ENCODE data around the gene FAM149B1.

Gene FAM149B1

GRCh38 chr10:73131301-73131700, 36.6 kb upstream of the FAM149B1 start:
- Histone ChIP-seq H3K4me1 (ENCODE audit: control insufficient read depth in 2 of 2, insufficient read depth in 1 of 2, low read depth in 1 of 2, low read length in 2 of 2) (no peaks in the 10 kb centered on the region), H4K91ac (ENCODE audit: low read depth, low read length, poor library complexity) (no peak overlapping the region), H3K27ac (replicated peaks; ENCODE audit: low read length) (no peak overlapping the region), H3K4ac (ENCODE audit: low read length) (no peak overlapping the region), H3K14ac (ENCODE audit: low read length) (no peak overlapping the region), H2BK12ac (ENCODE audit: low read length) (no peak overlapping the region), H3K23ac (ENCODE audit: low read depth, low read length, poor library complexity) (no peak overlapping the region), H2BK120ac (ENCODE audit: low read depth, low read length) (no peak overlapping the region), H2AFZ (ENCODE audit: low read length) (no peak overlapping the region), H3K79me1 (ENCODE audit: low read depth, low read length) (no peaks in the 10 kb centered on the region), H3K4me2 (ENCODE audit: insufficient read depth, low read length, poor library complexity, severe bottlenecking) (no peak overlapping the region), H3K4me3 (ENCODE audit: low read length in 2 of 2) (no peak overlapping the region), H3K9ac (ENCODE audit: low read depth, low read length, poor library complexity) (no peak overlapping the region), H3K18ac (ENCODE audit: low read length) (no peak overlapping the region), H3K36me3 (replicated peaks in 1 of 2; ENCODE audit: control insufficient read depth in 2 of 2, insufficient read depth in 2 of 2, low read length in 2 of 2) (peaks cover 13 to 82% of the 10 kb centered on the region in 2 donors), H3K27me3 (ENCODE audit: control insufficient read depth in 3 of 3, insufficient read depth in 3 of 3, low read depth in 1 of 3, low read length in 3 of 3) (no peaks in the 10 kb centered on the region), H3K9me3 (replicated peaks in 1 of 2; ENCODE audit: control insufficient read depth in 2 of 2, insufficient read depth in 1 of 2, low read depth in 1 of 2, low read length in 2 of 2) (no peaks in the 10 kb centered on the region), H2BK5ac (ENCODE audit: low read length) (no peak overlapping the region), H4K8ac (ENCODE audit: low read depth, low read length) (no peak overlapping the region), H2AK5ac (ENCODE audit: low read depth, low read length) (no peak overlapping the region), H2BK15ac (ENCODE audit: low read length) (no peak overlapping the region)
- WGBS, 2 donors (ENCODE audit: extremely low coverage in 2 of 2, insufficient read length in 2 of 2, insufficient replicate concordance in 1 of 2), result no CpG with 5 or more reads among the region's 2 CpGs
- DNase-seq (ENCODE audit: low spot score), result no peak

- H3K18ac ChIP-seq (ENCODE audit: low read length), result no peak overlapping the region
- no peak for DNase-seq (ENCODE audit: low spot score)
- no peak overlapping the region for H2BK120ac ChIP-seq (ENCODE audit: low read depth, low read length)
- H3K4me1 ChIP-seq (ENCODE audit: control insufficient read depth in 2 of 2, insufficient read depth in 1 of 2, low read depth in 1 of 2, low read length in 2 of 2), result no peaks in the 10 kb centered on the region
- no peak overlapping the region for H3K9ac ChIP-seq (ENCODE audit: low read depth, low read length, poor library complexity)
- no peak overlapping the region for H4K8ac ChIP-seq (ENCODE audit: low read depth, low read length)
- H3K4me2 ChIP-seq (ENCODE audit: insufficient read depth, low read length, poor library complexity, severe bottlenecking), result no peak overlapping the region
- no CpG with 5 or more reads among the region's 2 CpGs for WGBS, 2 donors (ENCODE audit: extremely low coverage in 2 of 2, insufficient read length in 2 of 2, insufficient replicate concordance in 1 of 2)
- no peak overlapping the region for H2BK12ac ChIP-seq (ENCODE audit: low read length)
- H3K4ac ChIP-seq (ENCODE audit: low read length), result no peak overlapping the region
- H2AK5ac ChIP-seq (ENCODE audit: low read depth, low read length), result no peak overlapping the region
- H3K27ac ChIP-seq (replicated peaks; ENCODE audit: low read length), result no peak overlapping the region
- no peaks in the 10 kb centered on the region for H3K27me3 ChIP-seq (ENCODE audit: control insufficient read depth in 3 of 3, insufficient read depth in 3 of 3, low read depth in 1 of 3, low read length in 3 of 3)
- peaks cover 13 to 85% of the 10 kb centered on the region in 2 donors for H3K36me3 ChIP-seq (replicated peaks in 1 of 2; ENCODE audit: control insufficient read depth in 2 of 2, insufficient read depth in 2 of 2, low read length in 2 of 2)
- H3K9me3 ChIP-seq (replicated peaks in 1 of 2; ENCODE audit: control insufficient read depth in 2 of 2, insufficient read depth in 1 of 2, low read depth in 1 of 2, low read length in 2 of 2), result no peaks in the 10 kb centered on the region
- H3K23ac ChIP-seq (ENCODE audit: low read depth, low read length, poor library complexity), result no peak overlapping the region
- H3K4me3 ChIP-seq (ENCODE audit: low read length in 2 of 2), result no peak overlapping the region
- H3K14ac ChIP-seq (ENCODE audit: low read length), result no peak overlapping the region
- H2BK15ac ChIP-seq (ENCODE audit: low read length), result no peak overlapping the region
- no peak overlapping the region for H4K91ac ChIP-seq (ENCODE audit: low read depth, low read length, poor library complexity)
- no peak overlapping the region for H2BK5ac ChIP-seq (ENCODE audit: low read length)
- no peak overlapping the region for H2AFZ ChIP-seq (ENCODE audit: low read length)
- H3K79me1 ChIP-seq (ENCODE audit: low read depth, low read length), result no peaks in the 10 kb centered on the region
Measured at GRCh38 chr10:73131913-73132686, 35.8 kb upstream of the FAM149B1 start.

DNA sequence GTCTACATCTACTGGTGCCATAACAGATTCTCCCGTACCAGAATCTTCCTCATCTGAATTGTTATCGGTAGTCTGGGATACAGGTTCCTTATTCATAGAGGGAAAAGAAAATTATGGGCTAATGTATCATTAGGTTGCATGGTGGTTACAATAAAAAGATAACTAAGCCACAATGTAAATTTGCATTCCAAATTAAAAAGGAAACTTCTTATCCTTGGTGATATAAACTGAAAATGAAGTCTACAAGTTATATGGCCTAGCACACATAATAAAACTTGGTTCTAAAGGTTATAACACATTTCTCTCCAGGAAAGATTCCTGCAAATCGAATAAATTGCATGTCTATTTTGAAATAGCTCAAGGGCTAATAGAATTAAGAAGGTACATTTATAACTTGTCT, 33.2 kb upstream of the FAM149B1 start:
- Histone ChIP-seq H3K36me3 (replicated peaks in 1 of 2; ENCODE audit: control insufficient read depth in 2 of 2, insufficient read depth in 2 of 2, low read length in 2 of 2) (peaks cover 15 to 93% of the 10 kb centered on the region in 2 donors), H4K91ac (ENCODE audit: low read depth, low read length, poor library complexity) (no peak overlapping the region)

DNA sequence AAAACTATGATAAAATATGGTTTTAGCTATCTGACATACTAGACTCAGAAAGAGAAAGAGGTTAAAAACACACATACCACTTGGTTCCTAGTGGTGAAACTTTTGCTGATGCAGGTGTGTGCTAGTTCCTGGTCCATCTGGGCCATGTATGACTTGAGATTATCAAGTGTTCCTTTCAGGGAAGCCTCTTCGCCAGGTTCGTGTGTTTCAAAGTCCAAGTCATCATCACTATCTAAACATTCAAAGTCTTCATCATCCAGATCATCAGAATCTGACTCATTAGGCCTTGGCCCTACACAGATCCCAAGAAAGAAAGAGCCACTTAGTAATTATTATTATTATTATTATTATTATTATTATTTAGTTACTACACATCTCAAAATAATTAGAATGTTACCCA, 31.3 kb upstream of the FAM149B1 start:
- no peak overlapping the region for H4K91ac ChIP-seq (ENCODE audit: low read depth, low read length, poor library complexity)
- H3K27me3 ChIP-seq (ENCODE audit: control insufficient read depth in 3 of 3, insufficient read depth in 3 of 3, low read depth in 1 of 3, low read length in 3 of 3), result no peaks in the 10 kb centered on the region
- H2AFZ ChIP-seq (ENCODE audit: low read length), result no peak overlapping the region
- no peak overlapping the region for H2BK120ac ChIP-seq (ENCODE audit: low read depth, low read length)
- H3K36me3 ChIP-seq (replicated peaks in 1 of 2; ENCODE audit: control insufficient read depth in 2 of 2, insufficient read depth in 2 of 2, low read length in 2 of 2), result peaks cover 9 to 96% of the 10 kb centered on the region in 2 donors
- no peak for DNase-seq (ENCODE audit: low spot score)
- H3K14ac ChIP-seq (ENCODE audit: low read length), result no peak overlapping the region
- no peak overlapping the region for H4K8ac ChIP-seq (ENCODE audit: low read depth, low read length)
- H3K79me1 ChIP-seq (ENCODE audit: low read depth, low read length), result no peaks in the 10 kb centered on the region
- H3K4ac ChIP-seq (ENCODE audit: low read length), result no peak overlapping the region
- H3K18ac ChIP-seq (ENCODE audit: low read length), result no peak overlapping the region
- no peak overlapping the region for H3K4me3 ChIP-seq (ENCODE audit: low read length in 2 of 2)
- no peak overlapping the region for H3K27ac ChIP-seq (replicated peaks; ENCODE audit: low read length)
- no CpG with 5 or more reads among the region's 2 CpGs for WGBS, 2 donors (ENCODE audit: extremely low coverage in 2 of 2, insufficient read length in 2 of 2, insufficient replicate concordance in 1 of 2)
- H3K23ac ChIP-seq (ENCODE audit: low read depth, low read length, poor library complexity), result no peak overlapping the region
- no peak overlapping the region for H3K9ac ChIP-seq (ENCODE audit: low read depth, low read length, poor library complexity)
- no peak overlapping the region for H2BK15ac ChIP-seq (ENCODE audit: low read length)
- no peaks in the 10 kb centered on the region for H3K9me3 ChIP-seq (replicated peaks in 1 of 2; ENCODE audit: control insufficient read depth in 2 of 2, insufficient read depth in 1 of 2, low read depth in 1 of 2, low read length in 2 of 2)
- no peak overlapping the region for H2BK12ac ChIP-seq (ENCODE audit: low read length)
- H2AK5ac ChIP-seq (ENCODE audit: low read depth, low read length), result no peak overlapping the region
- H3K4me1 ChIP-seq (ENCODE audit: control insufficient read depth in 2 of 2, insufficient read depth in 1 of 2, low read depth in 1 of 2, low read length in 2 of 2), result no peaks in the 10 kb centered on the region
- H3K4me2 ChIP-seq (ENCODE audit: insufficient read depth, low read length, poor library complexity, severe bottlenecking), result no peak overlapping the region
- no peak overlapping the region for H2BK5ac ChIP-seq (ENCODE audit: low read length)

More for the DNA sequence above, 33.2 kb upstream of the FAM149B1 start:
- Histone ChIP-seq H2BK120ac (ENCODE audit: low read depth, low read length) (no peak overlapping the region), H3K4me1 (ENCODE audit: control insufficient read depth in 2 of 2, insufficient read depth in 1 of 2, low read depth in 1 of 2, low read length in 2 of 2) (no peaks in the 10 kb centered on the region), H3K9me3 (replicated peaks in 1 of 2; ENCODE audit: control insufficient read depth in 2 of 2, insufficient read depth in 1 of 2, low read depth in 1 of 2, low read length in 2 of 2) (no peaks in the 10 kb centered on the region), H3K18ac (ENCODE audit: low read length) (no peak overlapping the region), H3K4ac (ENCODE audit: low read length) (no peak overlapping the region), H2BK5ac (ENCODE audit: low read length) (no peak overlapping the region), H3K14ac (ENCODE audit: low read length) (no peak overlapping the region), H3K27me3 (ENCODE audit: control insufficient read depth in 3 of 3, insufficient read depth in 3 of 3, low read depth in 1 of 3, low read length in 3 of 3) (no peaks in the 10 kb centered on the region), H3K23ac (ENCODE audit: low read depth, low read length, poor library complexity) (no peak overlapping the region), H2AK5ac (ENCODE audit: low read depth, low read length) (no peak overlapping the region), H3K79me1 (ENCODE audit: low read depth, low read length) (no peaks in the 10 kb centered on the region), H3K4me3 (ENCODE audit: low read length in 2 of 2) (no peak overlapping the region), H3K4me2 (ENCODE audit: insufficient read depth, low read length, poor library complexity, severe bottlenecking) (no peak overlapping the region), H2AFZ (ENCODE audit: low read length) (no peak overlapping the region), H3K9ac (ENCODE audit: low read depth, low read length, poor library complexity) (no peak overlapping the region), H4K8ac (ENCODE audit: low read depth, low read length) (no peak overlapping the region), H2BK15ac (ENCODE audit: low read length) (no peak overlapping the region), H3K27ac (replicated peaks; ENCODE audit: low read length) (no peak overlapping the region), H2BK12ac (ENCODE audit: low read length) (no peak overlapping the region)
- no peak for DNase-seq (ENCODE audit: low spot score)
- WGBS, 2 donors (ENCODE audit: extremely low coverage in 2 of 2, insufficient read length in 2 of 2, insufficient replicate concordance in 1 of 2), result no CpG with 5 or more reads among the region's 3 CpGs

Measured in neuronal stem cell (in vitro differentiated cells).